Upper lobe of right lung (tissue), 1 donor: ENCODE results near the gene TENM4. TPM values are rescaled to one million over a fixed set of nuclear protein-coding genes. Genes with fewer than 3 reads are reported as not detected.

Experiments used
- ATAC-seq: fragments of 200-7000 bp; cut with Tn5 transposase; one replicate; pipeline ENCODE4 v1.9.1; 2020; ENCODE audit warnings: mild to moderate bottlenecking, moderate library complexity
- DNase-seq: peaks from one replicate; pipeline ENCODE4 v3.0.0-alpha.2; 2020
- H3K27ac ChIP-seq: fragments of 200-600 bp; one replicate; pipeline ENCODE4 v1.8.0; 2022
- H3K27me3 ChIP-seq: fragments of 200-600 bp; one replicate; pipeline ENCODE4 v1.8.0; 2022; ENCODE audit warnings: mild to moderate bottlenecking
- H3K36me3 ChIP-seq: fragments of 200-600 bp; one replicate; pipeline ENCODE4 v1.8.0; 2022
- H3K4me1 ChIP-seq: fragments of 200-600 bp; one replicate; pipeline ENCODE4 v1.8.0; 2022
- H3K4me3 ChIP-seq: fragments of 200-600 bp; one replicate; pipeline ENCODE4 v1.8.0; 2022; ENCODE audit warnings: mild to moderate bottlenecking
- H3K9me3 ChIP-seq: fragments of 200-600 bp; one replicate; pipeline ENCODE4 v1.8.0; 2022
- CTCF ChIP-seq: fragments of 200-600 bp; IDR thresholded peaks from one replicate; pipeline ENCODE4 v1.8.0; 2022; ENCODE audit warnings: antibody characterized with exemption
- intact Hi-C: fragments of 100-400 bp; cut with DNase I; formaldehyde crosslinking; loops from one replicate; pipeline ENCODE4 v1.11.0; 2022
- total RNA-seq: library from RNA; stranded (reverse); fragmentation: NEBNext Ultra II Directional; extraction: Animal tissue kit (Norgen Biotek cat#: 25700); gene quantifications from one replicate; pipeline ENCODE4 v1.2.1, GENCODE V29; 2021
- donor health status: DM: no; HTN: yes; CAD: no; lungs with severe emphysema.

The TENM4 gene
- total RNA-seq, 1 donor from 2014 or later = 4.3 TPM

GRCh38 chr11:78656984-78657383 is 783.8 kb downstream of the TENM4 start:
- DNase-seq = no peak
- H3K27me3 ChIP-seq = no peaks in the 10 kb centered on the region
- H3K9me3 ChIP-seq = no peaks in the 10 kb centered on the region
- H3K4me3 ChIP-seq = no peak overlapping the region
- no peaks in the 10 kb centered on the region for H3K36me3 ChIP-seq
- no peak overlapping the region for H3K27ac ChIP-seq
- TF ChIP-seq CTCF = no peak
- no peak for ATAC-seq
- H3K4me1 ChIP-seq = no peaks in the 10 kb centered on the region
- intact Hi-C loops = no loop called here

- H3K9me3 ChIP-seq = no peaks in the 10 kb centered on the region
- intact Hi-C loops = no loop called here
- ATAC-seq = no peak
Measured at GRCh38 chr11:78656327-78656726, 784.5 kb downstream of the TENM4 start.

GRCh38 chr11:78655561-78655960 is 785.3 kb downstream of the TENM4 start:
- TF ChIP-seq CTCF = no peak
- DNase-seq (no peak), ATAC-seq (no peak)
- no peak overlapping the region for H3K4me3 ChIP-seq
- H3K4me1 ChIP-seq = no peaks in the 10 kb centered on the region
- intact Hi-C loops = no loop called here
- H3K36me3 ChIP-seq = no peaks in the 10 kb centered on the region
- H3K27me3 ChIP-seq = no peaks in the 10 kb centered on the region
- no peak overlapping the region for H3K27ac ChIP-seq
- H3K9me3 ChIP-seq = no peaks in the 10 kb centered on the region

More at GRCh38 chr11:78656327-78656726, 784.5 kb downstream of the TENM4 start:
- TF ChIP-seq CTCF = no peak
- Histone ChIP-seq H3K36me3 (no peaks in the 10 kb centered on the region), H3K27me3 (no peaks in the 10 kb centered on the region), H3K4me3 (no peak overlapping the region), H3K4me1 (no peaks in the 10 kb centered on the region), H3K27ac (no peak overlapping the region)
- DNase-seq = no peak

- no peak for TF ChIP-seq CTCF
- DNase-seq (no peak), ATAC-seq (no peak)
- Histone ChIP-seq H3K4me1 (no peaks in the 10 kb centered on the region), H3K4me3 (no peak overlapping the region), H3K9me3 (no peaks in the 10 kb centered on the region), H3K27me3 (no peaks in the 10 kb centered on the region), H3K27ac (no peak overlapping the region), H3K36me3 (no peaks in the 10 kb centered on the region)
- intact Hi-C loops = no loop called here
Measured at GRCh38 chr11:78654866-78655265, 786.0 kb downstream of the TENM4 start.

- Histone ChIP-seq H3K9me3 (no peaks in the 10 kb centered on the region), H3K27me3 (no peaks in the 10 kb centered on the region), H3K4me1 (no peaks in the 10 kb centered on the region), H3K36me3 (no peaks in the 10 kb centered on the region), H3K4me3 (no peak overlapping the region), H3K27ac (no peak overlapping the region)
- no peak for DNase-seq
- no peak for ATAC-seq
- intact Hi-C loops = no loop called here
- TF ChIP-seq CTCF = no peak
Measured at GRCh38 chr11:78654071-78654470, 786.8 kb downstream of the TENM4 start.

- Histone ChIP-seq H3K4me3 (no peak overlapping the region), H3K4me1 (no peaks in the 10 kb centered on the region), H3K27ac (no peak overlapping the region), H3K27me3 (no peaks in the 10 kb centered on the region), H3K36me3 (no peaks in the 10 kb centered on the region), H3K9me3 (no peaks in the 10 kb centered on the region)
- intact Hi-C loops = no loop called here
- ATAC-seq (no peak), DNase-seq (no peak)
- TF ChIP-seq CTCF = no peak
Measured at GRCh38 chr11:78653294-78653909, 787.4 kb downstream of the TENM4 start.
